T-helper 1 cell treated with Interleukin-12 subunit alpha and Interleukin-12 subunit beta and Interleukin-4 antibody, amounts not matched to agents 30 μg/mL and 1 μg/mL, for 36 hours (primary cell): ENCODE data around the gene LAMC3.

Experiments
- H3K27ac Mint-ChIP-seq: one replicate; pipeline ENCODE4 v1.8.0; 2021; ENCODE audit warnings: mild to moderate bottlenecking, mixed read lengths
- H3K27me3 Mint-ChIP-seq: one replicate; pipeline ENCODE4 v1.8.0; 2021; ENCODE audit warnings: low read depth, mixed read lengths
- H3K36me3 Mint-ChIP-seq: one replicate; pipeline ENCODE4 v1.8.0; 2021; ENCODE audit warnings: low read depth, mixed read lengths
- H3K4me1 Mint-ChIP-seq: one replicate; pipeline ENCODE4 v1.8.0; 2021; ENCODE audit warnings: low read depth, mixed read lengths
- H3K4me3 Mint-ChIP-seq: one replicate; pipeline ENCODE4 v1.8.0; 2021; ENCODE audit warnings: mild to moderate bottlenecking, moderate library complexity, mixed read lengths
- H3K9me3 Mint-ChIP-seq: one replicate; pipeline ENCODE4 v1.8.0; 2021; ENCODE audit warnings: mixed read lengths

The LAMC3 gene

GRCh38 chr9:131045300-131046092 lies 36.5 kb downstream of the LAMC3 start:
- Mint-ChIP-seq H3K4me1 (no peaks in the 10 kb centered on the region), H3K27ac (no peak overlapping the region), H3K4me3 (no peak overlapping the region), H3K9me3 (no peaks in the 10 kb centered on the region), H3K27me3 (peaks cover 4% of the 10 kb centered on the region), H3K36me3 (no peaks in the 10 kb centered on the region)

DNA sequence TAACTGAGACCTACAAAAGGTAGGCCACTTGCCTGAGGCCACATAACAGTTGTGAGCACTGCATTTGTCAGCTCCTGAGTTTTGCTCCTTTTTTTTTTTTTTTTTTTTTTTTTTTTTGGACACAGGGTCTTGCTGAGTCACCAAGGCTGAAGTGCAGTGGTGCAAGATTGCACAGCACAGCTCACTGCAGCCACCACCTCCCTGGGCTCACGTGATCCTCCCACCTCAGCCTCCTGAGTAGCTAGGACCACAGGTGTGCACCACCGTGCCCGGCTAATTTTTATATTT lies 37.1 kb downstream of the LAMC3 start:
- no peak overlapping the region for H3K4me3 Mint-ChIP-seq
- H3K9me3 Mint-ChIP-seq: no peaks in the 10 kb centered on the region
- no peaks in the 10 kb centered on the region for H3K36me3 Mint-ChIP-seq
- no peak overlapping the region for H3K27ac Mint-ChIP-seq
- no peaks in the 10 kb centered on the region for H3K4me1 Mint-ChIP-seq
- peaks cover 4% of the 10 kb centered on the region for H3K27me3 Mint-ChIP-seq

DNA sequence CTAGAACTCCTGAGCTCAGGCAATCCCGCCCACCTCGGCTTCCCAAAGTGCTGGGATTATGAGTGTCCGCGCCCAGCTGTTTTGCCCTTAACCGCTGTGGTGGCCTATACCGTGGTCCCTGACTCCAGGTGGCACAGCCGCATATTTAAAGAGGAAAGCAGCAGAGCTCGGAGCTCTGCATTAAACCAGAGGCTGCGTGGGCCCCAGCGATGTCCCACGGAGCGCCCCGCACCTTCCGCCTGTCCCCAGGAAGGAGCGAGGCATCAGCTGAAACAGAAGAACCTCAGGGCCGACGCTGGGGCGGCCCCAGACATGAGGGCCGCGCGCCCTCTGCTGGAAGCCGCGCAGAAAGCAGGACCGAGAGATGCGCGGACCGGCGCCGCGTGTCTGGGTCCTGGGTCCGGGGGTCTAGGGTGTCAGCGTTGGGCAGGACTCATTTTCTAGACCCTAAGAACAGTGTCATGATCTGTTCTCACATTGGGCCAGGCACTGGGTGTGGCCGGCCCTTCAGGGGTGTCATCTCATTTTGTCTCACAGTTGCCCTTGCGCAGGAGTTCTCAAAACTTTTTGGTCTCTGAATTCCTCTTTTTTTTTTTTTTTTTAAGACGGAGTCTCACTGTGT lies 37.7 kb downstream of the LAMC3 start:
- H3K36me3 Mint-ChIP-seq: no peaks in the 10 kb centered on the region

GRCh38 chr9:131048332-131048731 lies 39.4 kb downstream of the LAMC3 start:
- no peak overlapping the region for H3K4me3 Mint-ChIP-seq
- no peak overlapping the region for H3K27ac Mint-ChIP-seq

More for the DNA sequence above, 37.7 kb downstream of the LAMC3 start:
- Mint-ChIP-seq H3K9me3 (no peaks in the 10 kb centered on the region), H3K27ac (no peak overlapping the region), H3K4me1 (no peaks in the 10 kb centered on the region), H3K4me3 (no peak overlapping the region), H3K27me3 (peaks cover 4% of the 10 kb centered on the region)

DNA sequence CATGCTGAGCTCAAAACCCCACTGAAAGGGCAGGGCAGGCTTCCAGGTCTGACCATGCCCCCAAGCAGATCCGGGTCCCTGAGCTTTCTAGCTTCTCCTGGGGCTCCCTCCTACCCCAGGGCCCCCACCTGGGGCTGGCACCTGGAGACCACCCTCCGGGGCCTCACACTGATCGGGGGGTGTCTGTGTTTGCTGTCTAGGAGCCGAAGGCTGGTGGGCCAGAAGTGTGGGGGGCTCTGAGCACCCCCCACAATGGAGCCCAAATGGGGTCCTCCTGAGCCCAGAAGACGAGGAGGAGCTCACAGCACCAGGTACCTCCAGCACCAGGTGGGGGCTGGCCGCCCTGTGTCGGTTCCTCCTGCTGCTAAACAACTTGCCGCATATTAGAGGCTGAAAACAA lies 39.8 kb downstream of the LAMC3 start:
- H3K27me3 Mint-ChIP-seq: peaks cover 4% of the 10 kb centered on the region
- H3K4me1 Mint-ChIP-seq: no peaks in the 10 kb centered on the region
- H3K9me3 Mint-ChIP-seq: no peaks in the 10 kb centered on the region
- H3K4me3 Mint-ChIP-seq: no peak overlapping the region
- no peak overlapping the region for H3K27ac Mint-ChIP-seq
- no peaks in the 10 kb centered on the region for H3K36me3 Mint-ChIP-seq

More at GRCh38 chr9:131048332-131048731, 39.4 kb downstream of the LAMC3 start:
- H3K9me3 Mint-ChIP-seq: no peaks in the 10 kb centered on the region
- no peaks in the 10 kb centered on the region for H3K36me3 Mint-ChIP-seq
- no peaks in the 10 kb centered on the region for H3K4me1 Mint-ChIP-seq
- H3K27me3 Mint-ChIP-seq: peaks cover 4% of the 10 kb centered on the region

- Mint-ChIP-seq H3K27ac (no peak overlapping the region), H3K4me3 (no peak overlapping the region), H3K36me3 (no peaks in the 10 kb centered on the region), H3K4me1 (no peaks in the 10 kb centered on the region), H3K9me3 (no peaks in the 10 kb centered on the region), H3K27me3 (peaks cover 4% of the 10 kb centered on the region)
These were observed 41.1 kb downstream of the LAMC3 start for GRCh38 chr9:131049829-131050715.

- Mint-ChIP-seq H3K9me3 (no peaks in the 10 kb centered on the region), H3K4me3 (no peak overlapping the region), H3K27me3 (peaks cover 4% of the 10 kb centered on the region), H3K27ac (no peak overlapping the region), H3K4me1 (no peaks in the 10 kb centered on the region), H3K36me3 (no peaks in the 10 kb centered on the region)
These were observed 41.9 kb downstream of the LAMC3 start for GRCh38 chr9:131050831-131051230.

GRCh38 chr9:131051592-131052517 lies 42.9 kb downstream of the LAMC3 start:
- Mint-ChIP-seq H3K27ac (no peak overlapping the region), H3K27me3 (peaks cover 4% of the 10 kb centered on the region), H3K4me3 (no peak overlapping the region), H3K9me3 (no peaks in the 10 kb centered on the region), H3K4me1 (no peaks in the 10 kb centered on the region), H3K36me3 (no peaks in the 10 kb centered on the region)

GRCh38 chr9:131053896-131054295 lies 44.9 kb downstream of the LAMC3 start:
- H3K9me3 Mint-ChIP-seq: no peaks in the 10 kb centered on the region
- no peaks in the 10 kb centered on the region for H3K36me3 Mint-ChIP-seq
- H3K27ac Mint-ChIP-seq: no peak overlapping the region
- no peaks in the 10 kb centered on the region for H3K4me1 Mint-ChIP-seq
- no peak overlapping the region for H3K4me3 Mint-ChIP-seq
- H3K27me3 Mint-ChIP-seq: no peaks in the 10 kb centered on the region

GRCh38 chr9:131056781-131057506 lies 48.0 kb downstream of the LAMC3 start:
- Mint-ChIP-seq H3K4me3 (no peak overlapping the region), H3K27ac (no peak overlapping the region), H3K4me1 (no peaks in the 10 kb centered on the region), H3K36me3 (no peaks in the 10 kb centered on the region), H3K9me3 (no peaks in the 10 kb centered on the region), H3K27me3 (no peaks in the 10 kb centered on the region)

DNA sequence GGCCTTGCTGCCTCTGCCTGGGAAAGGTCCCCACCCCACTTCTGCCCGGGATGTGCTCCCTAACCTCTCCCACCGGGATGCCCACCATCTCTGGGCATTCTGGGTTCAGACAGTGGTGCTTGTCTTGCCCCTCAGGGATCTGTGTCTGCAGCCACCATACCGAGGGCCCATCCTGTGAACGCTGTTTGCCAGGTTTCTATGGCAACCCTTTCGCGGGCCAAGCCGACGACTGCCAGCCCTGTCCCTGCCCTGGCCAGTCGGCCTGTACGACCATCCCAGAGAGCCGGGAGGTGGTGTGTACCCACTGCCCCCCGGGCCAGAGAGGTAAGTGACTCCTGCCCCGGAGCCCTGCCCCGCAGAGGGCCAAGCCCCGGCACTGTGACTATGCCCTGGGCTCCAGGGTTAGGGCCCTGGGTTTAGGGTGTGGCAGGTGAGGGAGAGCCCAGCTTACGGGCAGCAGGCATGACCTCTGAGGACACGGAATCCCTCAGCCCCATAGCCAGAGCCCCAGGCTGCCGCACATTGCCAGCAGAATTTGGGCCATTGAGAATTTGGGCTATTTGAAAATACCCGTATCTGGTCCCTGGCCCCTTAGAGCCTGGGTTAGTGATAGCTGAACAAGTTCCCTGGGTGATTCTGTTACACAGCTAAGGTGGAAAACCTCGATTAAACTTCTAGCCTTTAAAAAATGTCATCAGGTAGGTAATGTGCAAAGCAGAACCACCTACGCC lies 52.1 kb downstream of the LAMC3 start:
- Mint-ChIP-seq H3K36me3 (no peaks in the 10 kb centered on the region), H3K4me1 (no peaks in the 10 kb centered on the region), H3K27me3 (no peaks in the 10 kb centered on the region), H3K4me3 (no peak overlapping the region), H3K9me3 (no peaks in the 10 kb centered on the region), H3K27ac (no peak overlapping the region)

DNA sequence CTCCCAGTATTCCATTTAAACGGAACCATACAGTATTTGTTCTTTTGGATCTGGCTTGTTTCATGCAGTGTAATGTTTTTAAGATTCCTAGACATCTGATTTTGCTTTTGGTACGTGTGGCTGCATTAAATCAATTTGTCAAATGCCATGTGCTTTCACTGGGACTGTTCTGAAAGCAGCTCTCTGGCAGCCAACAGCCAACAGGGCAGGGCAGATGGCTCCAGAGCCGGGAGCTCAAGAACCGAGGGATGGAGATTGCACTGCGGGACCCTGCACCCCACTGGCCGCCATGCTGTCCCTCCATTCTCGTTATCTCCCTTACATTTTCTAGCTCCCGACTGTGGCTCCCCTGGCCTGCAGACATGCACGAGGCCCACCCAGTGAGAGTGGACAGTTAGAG lies 54.0 kb downstream of the LAMC3 start:
- H3K4me3 Mint-ChIP-seq: no peak overlapping the region
- no peaks in the 10 kb centered on the region for H3K27me3 Mint-ChIP-seq
- H3K36me3 Mint-ChIP-seq: no peaks in the 10 kb centered on the region
- no peaks in the 10 kb centered on the region for H3K4me1 Mint-ChIP-seq
- no peaks in the 10 kb centered on the region for H3K9me3 Mint-ChIP-seq
- H3K27ac Mint-ChIP-seq: no peak overlapping the region

DNA sequence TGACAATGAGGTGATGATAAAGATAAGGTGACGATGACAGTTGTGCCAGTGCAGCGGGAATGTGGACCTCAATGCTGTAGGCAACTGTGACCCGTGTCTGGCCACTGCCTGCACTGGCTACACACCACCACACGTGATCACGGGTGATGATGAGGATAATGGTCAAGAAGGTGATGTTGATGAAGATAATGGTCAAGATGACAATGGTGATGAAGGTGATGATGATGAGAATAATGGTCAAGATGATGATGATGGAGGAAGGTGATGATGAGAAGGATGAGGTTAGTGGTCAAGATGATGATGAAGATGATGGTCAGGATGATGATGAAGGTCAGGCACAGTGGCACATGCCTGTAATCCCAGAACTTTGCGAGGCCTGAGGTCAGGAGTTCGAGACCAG lies 56.6 kb downstream of the LAMC3 start:
- Mint-ChIP-seq H3K9me3 (no peaks in the 10 kb centered on the region), H3K27ac (no peak overlapping the region), H3K27me3 (no peaks in the 10 kb centered on the region), H3K4me3 (no peak overlapping the region), H3K4me1 (no peaks in the 10 kb centered on the region), H3K36me3 (no peaks in the 10 kb centered on the region)
